GM12878 (cell line): ENCODE measurements around the gene NUP50. TPM values are rescaled to one million over a fixed set of nuclear protein-coding genes. Genes with fewer than 3 reads are reported as not detected.
A peak's percentile ranks its signal among the peaks of the same experiment; 100 is the strongest.

Experiments used
- BCL3 ChIP-seq: IDR thresholded peaks from 2 replicates; pipeline ENCODE4 v1.6.1; 2011; ENCODE audit warnings: borderline replicate concordance, low read depth, mild to moderate bottlenecking, moderate library complexity, low read length; ENCODE audit not compliant: insufficient read depth, poor library complexity, severe bottlenecking
- BRCA1 ChIP-seq: IDR thresholded peaks from 2 replicates; pipeline ENCODE4 v1.6.1; 2011; ENCODE audit warnings: low read depth, low read length, improper control_type of control experiment
- CREM ChIP-seq: IDR thresholded peaks from 2 replicates; pipeline ENCODE4 v1.6.1; 2014; ENCODE audit warnings: antibody characterized with exemption, low read depth
- FOS ChIP-seq: IDR thresholded peaks from 3 replicates; pipeline ENCODE4 v1.6.1; 2011; ENCODE audit warnings: borderline replicate concordance; ENCODE audit not compliant: insufficient read length; ENCODE audit errors: extremely low read depth
- HDAC2 ChIP-seq: fragments of 200-600 bp; sonication (generic); IDR thresholded peaks from 2 replicates; pipeline ENCODE4 v1.6.1; 2017
- HDAC6 ChIP-seq: fragments of 200-600 bp; sonication (generic); IDR thresholded peaks from one replicate; pipeline ENCODE4 v1.8.0; 2017; ENCODE audit warnings: antibody characterized with exemption; ENCODE audit not compliant: unreplicated experiment
- KDM1A ChIP-seq: fragments of 200-600 bp; sonication (generic); IDR thresholded peaks from 2 replicates; pipeline ENCODE4 v1.6.1; 2016; ENCODE audit warnings: borderline replicate concordance
- MEF2A ChIP-seq: IDR thresholded peaks from 2 replicates; pipeline ENCODE4 v1.6.1; 2011; ENCODE audit warnings: low read depth, mild to moderate bottlenecking, low read length, moderate library complexity; ENCODE audit not compliant: insufficient read depth
- MTA2 ChIP-seq: fragments of 450-650 bp; IDR thresholded peaks from 2 replicates; pipeline ENCODE4 v1.6.1; 2016; ENCODE audit warnings: low read depth, mild to moderate bottlenecking, moderate library complexity
- MYB ChIP-seq: fragments of 150-350 bp; IDR thresholded peaks from 2 replicates; pipeline ENCODE4 v1.6.1; 2014; ENCODE audit warnings: mild to moderate bottlenecking, low read depth, low read length, borderline replicate concordance
- NR2F1 ChIP-seq: fragments of 450-650 bp; conservative IDR thresholded peaks from 2 replicates; pipeline ENCODE4 v1.6.1; 2017; ENCODE audit warnings: mild to moderate bottlenecking
- PAX5 ChIP-seq: IDR thresholded peaks from 2 replicates; pipeline ENCODE4 v1.6.1; 2011; ENCODE audit warnings: low read depth, low read length, borderline replicate concordance
- PBX3 ChIP-seq: IDR thresholded peaks from 2 replicates; pipeline ENCODE4 v1.6.1; 2011; ENCODE audit warnings: mild to moderate bottlenecking, low read depth, low read length, moderate library complexity; ENCODE audit not compliant: insufficient replicate concordance
- POLR2AphosphoS5 ChIP-seq: IDR thresholded peaks from 2 replicates; pipeline ENCODE4 v1.6.1; 2011; ENCODE audit warnings: mild to moderate bottlenecking, low read length, inconsistent platforms
- RAD21 ChIP-seq: IDR thresholded peaks from 2 replicates; pipeline ENCODE4 v1.6.1; 2011; ENCODE audit warnings: mild to moderate bottlenecking, low read depth, low read length, moderate library complexity; ENCODE audit not compliant: insufficient read depth
- RELA ChIP-seq: fragments of 450-650 bp; IDR thresholded peaks from 2 replicates; pipeline ENCODE4 v1.8.0; 2014; ENCODE audit warnings: borderline replicate concordance; ENCODE audit not compliant: partially characterized antibody
- ZNF622 ChIP-seq: fragments of 450-650 bp; IDR thresholded peaks from 2 replicates; pipeline ENCODE4 v1.6.1; 2017; ENCODE audit warnings: mild to moderate bottlenecking, inconsistent platforms
- polyA plus RNA-seq, 11 experiments: library from polyadenylated mRNA; depleted of rRNA in 4 of 11; unstranded in 6 of 11; stranded (reverse) in 5 of 11; fragments of >200 nt; fragmentation: Nextera tagmentation in 4 of 11; fragmentation: Illumina TruSeq in 1 of 11; extraction: Ambion mirVana in 4 of 11; extraction: Trizol in 1 of 11; gene quantifications; 1 replicate in 1 of 11; 2 replicates in 10 of 11; pipeline versions ENCODE4 v1.2.1 to v1.2.3, GENCODE V29; 2011 to 2016; ENCODE audit warnings: inconsistent platforms in 2 of 11, missing spikeins in 2 of 11, low read depth in 1 of 11
- total RNA-seq, 4 experiments: library from RNA; depleted of rRNA in 3 of 4; stranded (reverse); fragments of >200 nt in 3 of 4; fragmentation: Illumina TruSeq in 1 of 4; extraction: Trizol in 1 of 4; gene quantifications; 2 replicates each; pipeline versions ENCODE4 v1.2.1 to v1.2.3, GENCODE V29; 2013 to 2021
- TF ChIP-seq, protein P1 (sequence below): IDR thresholded peaks from 2 replicates; pipeline ENCODE4 v1.6.1; 2012; ENCODE audit warnings: low read length, inconsistent platforms
- TF ChIP-seq, protein P2 (sequence below): IDR thresholded peaks from 2 replicates; pipeline ENCODE4 v1.6.1; 2012; ENCODE audit warnings: low read depth, low read length, improper control_type of control experiment
- TF ChIP-seq, protein P3 (sequence below): fragments of 450-650 bp; IDR thresholded peaks from 2 replicates; pipeline ENCODE4 v1.6.1; 2016; ENCODE audit warnings: mild to moderate bottlenecking, moderate library complexity, borderline replicate concordance

The NUP50 gene
- total and polyA plus RNA-seq, 10 of the 15 experiments (the other 5 are each of a cell fraction or from before 2014, with no cell fraction given): 36.8 to 125 (median 78.8) TPM

GRCh38 chr22:45235101-45235777, 71.5 kb downstream of the NUP50 start (continued):
- TF ChIP-seq MYB (no peak), PBX3 (no peak), RAD21 (0 out of 2 replicates have a peak, but pooled peaks have one; percentile 8), HDAC6 (no peak), BRCA1 (no peak), FOS (no peak), KDM1A (no peak), BCL3 (peak; percentile 72), MTA2 (peak; percentile 60; the same call in 1 of the 2 replicates), MEF2A (peak; percentile 91), NR2F1 (peak; percentile 56), ZNF622 (no peak), PAX5 (peak; percentile 81), RELA (no peak), HDAC2 (no peak), POLR2AphosphoS5 (peak; percentile 75; the same call in 1 of the 2 replicates), CREM (peak; percentile 83)
- TF ChIP-seq, protein P1, sequence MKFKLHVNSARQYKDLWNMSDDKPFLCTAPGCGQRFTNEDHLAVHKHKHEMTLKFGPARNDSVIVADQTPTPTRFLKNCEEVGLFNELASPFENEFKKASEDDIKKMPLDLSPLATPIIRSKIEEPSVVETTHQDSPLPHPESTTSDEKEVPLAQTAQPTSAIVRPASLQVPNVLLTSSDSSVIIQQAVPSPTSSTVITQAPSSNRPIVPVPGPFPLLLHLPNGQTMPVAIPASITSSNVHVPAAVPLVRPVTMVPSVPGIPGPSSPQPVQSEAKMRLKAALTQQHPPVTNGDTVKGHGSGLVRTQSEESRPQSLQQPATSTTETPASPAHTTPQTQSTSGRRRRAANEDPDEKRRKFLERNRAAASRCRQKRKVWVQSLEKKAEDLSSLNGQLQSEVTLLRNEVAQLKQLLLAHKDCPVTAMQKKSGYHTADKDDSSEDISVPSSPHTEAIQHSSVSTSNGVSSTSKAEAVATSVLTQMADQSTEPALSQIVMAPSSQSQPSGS: no peak
- TF ChIP-seq, protein P2, sequence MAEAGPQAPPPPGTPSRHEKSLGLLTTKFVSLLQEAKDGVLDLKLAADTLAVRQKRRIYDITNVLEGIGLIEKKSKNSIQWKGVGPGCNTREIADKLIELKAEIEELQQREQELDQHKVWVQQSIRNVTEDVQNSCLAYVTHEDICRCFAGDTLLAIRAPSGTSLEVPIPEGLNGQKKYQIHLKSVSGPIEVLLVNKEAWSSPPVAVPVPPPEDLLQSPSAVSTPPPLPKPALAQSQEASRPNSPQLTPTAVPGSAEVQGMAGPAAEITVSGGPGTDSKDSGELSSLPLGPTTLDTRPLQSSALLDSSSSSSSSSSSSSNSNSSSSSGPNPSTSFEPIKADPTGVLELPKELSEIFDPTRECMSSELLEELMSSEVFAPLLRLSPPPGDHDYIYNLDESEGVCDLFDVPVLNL: no peak
- TF ChIP-seq, protein P3, sequence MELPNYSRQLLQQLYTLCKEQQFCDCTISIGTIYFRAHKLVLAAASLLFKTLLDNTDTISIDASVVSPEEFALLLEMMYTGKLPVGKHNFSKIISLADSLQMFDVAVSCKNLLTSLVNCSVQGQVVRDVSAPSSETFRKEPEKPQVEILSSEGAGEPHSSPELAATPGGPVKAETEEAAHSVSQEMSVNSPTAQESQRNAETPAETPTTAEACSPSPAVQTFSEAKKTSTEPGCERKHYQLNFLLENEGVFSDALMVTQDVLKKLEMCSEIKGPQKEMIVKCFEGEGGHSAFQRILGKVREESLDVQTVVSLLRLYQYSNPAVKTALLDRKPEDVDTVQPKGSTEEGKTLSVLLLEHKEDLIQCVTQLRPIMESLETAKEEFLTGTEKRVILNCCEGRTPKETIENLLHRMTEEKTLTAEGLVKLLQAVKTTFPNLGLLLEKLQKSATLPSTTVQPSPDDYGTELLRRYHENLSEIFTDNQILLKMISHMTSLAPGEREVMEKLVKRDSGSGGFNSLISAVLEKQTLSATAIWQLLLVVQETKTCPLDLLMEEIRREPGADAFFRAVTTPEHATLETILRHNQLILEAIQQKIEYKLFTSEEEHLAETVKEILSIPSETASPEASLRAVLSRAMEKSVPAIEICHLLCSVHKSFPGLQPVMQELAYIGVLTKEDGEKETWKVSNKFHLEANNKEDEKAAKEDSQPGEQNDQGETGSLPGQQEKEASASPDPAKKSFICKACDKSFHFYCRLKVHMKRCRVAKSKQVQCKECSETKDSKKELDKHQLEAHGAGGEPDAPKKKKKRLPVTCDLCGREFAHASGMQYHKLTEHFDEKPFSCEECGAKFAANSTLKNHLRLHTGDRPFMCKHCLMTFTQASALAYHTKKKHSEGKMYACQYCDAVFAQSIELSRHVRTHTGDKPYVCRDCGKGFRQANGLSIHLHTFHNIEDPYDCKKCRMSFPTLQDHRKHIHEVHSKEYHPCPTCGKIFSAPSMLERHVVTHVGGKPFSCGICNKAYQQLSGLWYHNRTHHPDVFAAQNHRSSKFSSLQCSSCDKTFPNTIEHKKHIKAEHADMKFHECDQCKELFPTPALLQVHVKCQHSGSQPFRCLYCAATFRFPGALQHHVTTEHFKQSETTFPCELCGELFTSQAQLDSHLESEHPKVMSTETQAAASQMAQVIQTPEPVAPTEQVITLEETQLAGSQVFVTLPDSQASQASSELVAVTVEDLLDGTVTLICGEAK: peak; percentile 13; the same call in 1 of the 2 replicates
